PC-3 (cell line): ENCODE data around the gene CCT4.

Source experiments
- EZH2 ChIP-seq: fragments of 300-600 bp; sonication (generic); IDR thresholded peaks from one replicate; pipeline ENCODE4 v1.6.1; 2017; ENCODE audit warnings: antibody characterized with exemption, mild to moderate bottlenecking, low read length; ENCODE audit not compliant: unreplicated experiment
- EZH2phosphoT487 ChIP-seq: fragments of 300-600 bp; sonication (generic); IDR thresholded peaks from 2 replicates; pipeline ENCODE4 v1.6.1; 2018; ENCODE audit warnings: mild to moderate bottlenecking, antibody characterized with exemption, low read length, borderline replicate concordance
- TF ChIP-seq, protein P1 (sequence below): fragments of 300-600 bp; sonication (generic); conservative IDR thresholded peaks from 2 replicates; pipeline ENCODE4 v1.5.1; 2017; ENCODE audit warnings: antibody characterized with exemption, low read depth, mild to moderate bottlenecking, low read length

DNA sequence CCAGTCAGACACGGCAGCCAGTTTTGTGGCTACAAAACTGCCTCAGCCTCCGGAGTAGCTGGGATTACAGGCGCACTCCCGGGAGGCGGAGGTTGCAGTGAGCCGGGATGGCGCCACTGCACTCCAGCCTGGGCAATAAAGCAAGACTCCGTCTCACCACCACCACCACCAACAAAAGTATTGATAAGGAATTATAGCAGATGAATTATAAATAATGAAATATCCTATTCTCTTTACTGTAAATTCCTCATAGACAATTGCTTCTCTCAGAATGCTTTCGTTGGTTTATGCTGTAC is 33.2 kb downstream of the CCT4 start:
- TF ChIP-seq EZH2, result no peak
- TF ChIP-seq, protein P1, sequence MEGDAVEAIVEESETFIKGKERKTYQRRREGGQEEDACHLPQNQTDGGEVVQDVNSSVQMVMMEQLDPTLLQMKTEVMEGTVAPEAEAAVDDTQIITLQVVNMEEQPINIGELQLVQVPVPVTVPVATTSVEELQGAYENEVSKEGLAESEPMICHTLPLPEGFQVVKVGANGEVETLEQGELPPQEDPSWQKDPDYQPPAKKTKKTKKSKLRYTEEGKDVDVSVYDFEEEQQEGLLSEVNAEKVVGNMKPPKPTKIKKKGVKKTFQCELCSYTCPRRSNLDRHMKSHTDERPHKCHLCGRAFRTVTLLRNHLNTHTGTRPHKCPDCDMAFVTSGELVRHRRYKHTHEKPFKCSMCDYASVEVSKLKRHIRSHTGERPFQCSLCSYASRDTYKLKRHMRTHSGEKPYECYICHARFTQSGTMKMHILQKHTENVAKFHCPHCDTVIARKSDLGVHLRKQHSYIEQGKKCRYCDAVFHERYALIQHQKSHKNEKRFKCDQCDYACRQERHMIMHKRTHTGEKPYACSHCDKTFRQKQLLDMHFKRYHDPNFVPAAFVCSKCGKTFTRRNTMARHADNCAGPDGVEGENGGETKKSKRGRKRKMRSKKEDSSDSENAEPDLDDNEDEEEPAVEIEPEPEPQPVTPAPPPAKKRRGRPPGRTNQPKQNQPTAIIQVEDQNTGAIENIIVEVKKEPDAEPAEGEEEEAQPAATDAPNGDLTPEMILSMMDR, result no peak; the same call in 1 of the 2 replicates
- TF ChIP-seq EZH2phosphoT487, result no peak
